ENCODE data around the gene LEMD2.

Gene LEMD2

DNA sequence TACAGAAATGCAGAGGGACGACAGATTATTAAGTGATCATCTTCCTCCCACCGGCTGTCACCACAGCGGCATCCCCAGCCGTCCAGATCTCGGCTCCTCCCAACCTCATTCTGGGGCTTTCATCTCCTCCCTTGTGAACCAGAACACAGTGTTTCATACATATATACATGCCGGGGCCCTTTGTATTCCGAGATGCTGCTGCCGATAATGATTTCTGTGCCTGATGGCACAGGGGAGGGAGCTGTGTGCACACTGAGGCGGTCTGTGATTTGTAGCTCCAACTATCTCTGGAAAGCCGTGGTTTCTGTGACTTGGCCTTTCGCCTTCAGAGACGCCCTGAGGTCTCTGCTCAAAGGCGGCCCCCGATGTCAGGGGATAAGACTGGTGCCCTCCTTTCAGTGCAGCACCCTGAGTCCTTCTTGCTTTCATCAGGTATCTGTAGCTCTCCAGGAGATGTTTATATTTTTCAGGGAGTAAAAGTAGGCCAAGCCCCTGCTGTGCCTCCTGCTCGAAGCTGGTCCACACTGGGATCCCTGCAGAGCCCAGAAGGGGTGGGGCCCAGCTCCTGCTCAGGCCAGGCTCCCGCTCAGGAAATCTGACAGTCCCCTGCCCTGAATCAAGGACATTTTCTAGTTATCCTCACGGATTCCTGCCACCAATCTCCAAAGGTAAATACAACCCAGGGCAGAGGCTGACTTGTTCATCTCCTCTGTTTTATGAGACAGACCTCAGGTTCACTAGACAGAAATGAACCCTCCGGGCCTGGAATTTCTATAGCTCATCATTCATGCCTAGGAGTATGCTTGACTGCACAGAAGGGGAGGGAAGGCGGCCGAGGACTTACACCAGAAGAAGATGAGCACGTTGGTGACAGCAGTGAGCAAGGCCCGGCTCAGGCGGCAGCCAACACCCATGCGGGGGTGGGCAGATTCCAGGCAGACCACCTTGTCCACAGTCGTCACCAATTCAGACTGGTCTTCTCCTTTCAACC lies 11.2 kb downstream of the LEMD2 start:
- Histone ChIP-seq H3K4me3 (no peak overlapping the region), H3K9ac (ENCODE audit: insufficient read length) (no peak overlapping the region), H3K36me3 (ENCODE audit: insufficient read depth, low read length) (peaks cover 86% of the 10 kb centered on the region), H3K27ac (no peak overlapping the region), H3K9me3 (ENCODE audit: low read depth, low read length) (no peaks in the 10 kb centered on the region)
- TF ChIP-seq FOXP2 (optimal IDR thresholded peaks at IDR 0.05; ENCODE audit: control extremely low read depth, extremely low read length, insufficient read depth): no peak
- no peak for TF ChIP-seq EZH2 (IDR thresholded peaks at IDR 0.05)
- TF ChIP-seq POLR2AphosphoS5 (IDR thresholded peaks at IDR 0.05; ENCODE audit: borderline replicate concordance, low read depth, low read length): no peak
- no peak for DNase-seq (ENCODE audit: low read depth, low spot score)

DNA sequence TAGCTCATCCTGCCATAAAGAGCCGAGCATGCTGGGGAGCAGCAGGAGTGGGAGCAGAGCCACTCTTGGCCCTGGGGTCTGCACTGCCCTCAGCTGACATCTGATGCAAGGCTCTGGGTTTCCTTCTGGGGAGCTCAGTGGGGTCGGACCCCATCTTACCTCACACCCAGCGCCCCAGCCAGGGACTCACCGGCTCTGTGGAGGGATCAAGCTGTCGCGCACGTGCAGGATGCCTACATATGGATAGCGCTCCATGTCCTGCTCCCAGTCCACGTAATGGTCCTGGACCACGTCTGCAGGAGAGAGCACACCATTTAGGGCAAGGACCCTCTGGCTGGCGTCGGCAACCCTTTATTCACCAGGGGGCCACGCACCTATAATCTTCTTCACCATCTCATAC lies 12.2 kb downstream of the LEMD2 start:
- Histone ChIP-seq H3K9ac (ENCODE audit: insufficient read length) (no peak overlapping the region), H3K36me3 (ENCODE audit: insufficient read depth, low read length) (peaks cover 84% of the 10 kb centered on the region), H3K4me3 (no peak overlapping the region), H3K27ac (no peak overlapping the region), H3K9me3 (ENCODE audit: low read depth, low read length) (no peaks in the 10 kb centered on the region)
- no peak for DNase-seq (ENCODE audit: low read depth, low spot score)
- TF ChIP-seq POLR2AphosphoS5 (IDR thresholded peaks at IDR 0.05; ENCODE audit: borderline replicate concordance, low read depth, low read length) (no peak), EZH2 (IDR thresholded peaks at IDR 0.05) (no peak), FOXP2 (optimal IDR thresholded peaks at IDR 0.05; ENCODE audit: control extremely low read depth, extremely low read length, insufficient read depth) (no peak)

DNA sequence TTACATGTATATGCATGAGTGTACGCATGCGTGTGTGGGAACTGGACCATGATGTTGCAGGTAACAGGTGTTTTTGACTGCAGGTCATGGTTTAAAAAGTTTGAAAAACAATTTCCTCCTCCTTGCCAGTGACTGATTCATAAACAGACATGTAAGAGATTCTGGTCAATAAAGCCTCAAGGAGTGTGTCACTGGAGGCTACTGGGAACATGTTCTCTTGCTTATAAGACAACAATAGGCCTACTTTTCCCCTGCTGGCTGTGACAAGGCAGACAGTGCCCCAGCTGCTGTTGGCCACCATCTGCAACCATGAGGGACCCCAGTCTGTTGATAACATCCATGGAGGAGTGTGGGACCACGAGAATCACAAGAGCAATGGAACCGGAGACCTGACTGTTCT lies 12.7 kb downstream of the LEMD2 start:
- H3K9ac ChIP-seq (ENCODE audit: insufficient read length): no peak overlapping the region
- H3K4me3 ChIP-seq: no peak overlapping the region
- H3K9me3 ChIP-seq (ENCODE audit: low read depth, low read length): no peaks in the 10 kb centered on the region
- no peak for TF ChIP-seq EZH2 (IDR thresholded peaks at IDR 0.05)
- no peak for TF ChIP-seq POLR2AphosphoS5 (IDR thresholded peaks at IDR 0.05; ENCODE audit: borderline replicate concordance, low read depth, low read length)
- no peak for TF ChIP-seq FOXP2 (optimal IDR thresholded peaks at IDR 0.05; ENCODE audit: control extremely low read depth, extremely low read length, insufficient read depth)
- no peak for DNase-seq (ENCODE audit: low read depth, low spot score)
- peaks cover 80% of the 10 kb centered on the region for H3K36me3 ChIP-seq (ENCODE audit: insufficient read depth, low read length)
- H3K27ac ChIP-seq: no peak overlapping the region

DNA sequence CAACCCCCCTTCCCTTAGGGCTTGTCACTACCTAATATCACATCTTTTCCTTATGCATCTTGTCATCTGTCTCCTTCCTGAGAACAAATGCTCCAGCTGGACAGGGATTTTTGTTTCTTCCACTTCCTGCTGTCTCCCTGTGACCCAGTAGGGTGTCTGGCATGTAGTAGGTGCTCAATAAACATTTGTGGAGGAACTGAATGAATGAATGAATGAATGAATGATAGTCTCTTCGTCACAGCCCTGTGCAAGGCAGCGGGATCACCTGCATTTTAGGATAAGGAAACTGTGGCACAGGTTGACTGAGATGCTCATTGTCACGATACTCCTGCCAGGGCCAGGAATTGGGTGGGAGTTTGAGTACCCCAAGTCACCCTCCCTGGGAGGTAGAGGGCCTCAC lies 14.2 kb downstream of the LEMD2 start:
- H3K4me3 ChIP-seq: no peak overlapping the region
- peaks cover 66% of the 10 kb centered on the region for H3K36me3 ChIP-seq (ENCODE audit: insufficient read depth, low read length)
- no peak for DNase-seq (ENCODE audit: low read depth, low spot score)
- H3K27ac ChIP-seq: no peak overlapping the region
- no peaks in the 10 kb centered on the region for H3K9me3 ChIP-seq (ENCODE audit: low read depth, low read length)
- TF ChIP-seq POLR2AphosphoS5 (IDR thresholded peaks at IDR 0.05; ENCODE audit: borderline replicate concordance, low read depth, low read length) (no peak), FOXP2 (optimal IDR thresholded peaks at IDR 0.05; ENCODE audit: control extremely low read depth, extremely low read length, insufficient read depth) (no peak), EZH2 (IDR thresholded peaks at IDR 0.05) (no peak)
- no peak overlapping the region for H3K9ac ChIP-seq (ENCODE audit: insufficient read length)

DNA sequence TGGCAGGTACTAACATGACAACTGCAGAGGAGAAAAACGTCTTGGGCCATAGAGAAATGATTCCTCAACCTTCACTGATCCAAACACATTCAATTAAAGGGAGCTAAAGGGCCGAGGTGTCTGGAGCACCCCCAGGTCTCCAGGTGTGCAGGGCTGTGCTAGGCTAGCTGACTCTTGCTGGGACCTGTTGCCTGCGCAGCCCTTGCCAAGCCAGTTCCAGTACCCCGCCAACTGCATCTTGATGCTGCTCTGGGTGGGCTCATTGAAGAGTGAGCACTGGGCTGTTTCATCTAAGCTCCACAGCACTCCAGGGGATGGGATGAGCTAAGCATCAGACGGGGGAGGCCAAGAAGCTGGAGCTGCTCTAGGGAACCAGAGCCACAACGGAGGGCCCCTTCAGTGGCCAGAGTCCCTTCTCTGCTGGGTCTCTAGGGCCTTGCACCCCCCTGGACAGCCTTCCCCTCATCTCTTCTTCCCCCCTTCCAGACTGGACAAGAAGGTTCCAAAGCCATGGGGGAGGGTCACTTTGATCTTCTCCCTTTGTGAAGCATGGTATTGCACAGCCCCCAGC lies 15.9 kb downstream of the LEMD2 start:
- H3K36me3 ChIP-seq (ENCODE audit: insufficient read depth, low read length): peaks cover 48% of the 10 kb centered on the region
- no peaks in the 10 kb centered on the region for H3K9me3 ChIP-seq (ENCODE audit: low read depth, low read length)
- H3K27ac ChIP-seq: no peak overlapping the region
- no peak for TF ChIP-seq EZH2 (IDR thresholded peaks at IDR 0.05)
- TF ChIP-seq FOXP2 (optimal IDR thresholded peaks at IDR 0.05; ENCODE audit: control extremely low read depth, extremely low read length, insufficient read depth): no peak
- TF ChIP-seq POLR2AphosphoS5 (IDR thresholded peaks at IDR 0.05; ENCODE audit: borderline replicate concordance, low read depth, low read length): no peak
- H3K9ac ChIP-seq (ENCODE audit: insufficient read length): no peak overlapping the region
- no peak overlapping the region for H3K4me3 ChIP-seq
- no peak for DNase-seq (ENCODE audit: low read depth, low spot score)

DNA sequence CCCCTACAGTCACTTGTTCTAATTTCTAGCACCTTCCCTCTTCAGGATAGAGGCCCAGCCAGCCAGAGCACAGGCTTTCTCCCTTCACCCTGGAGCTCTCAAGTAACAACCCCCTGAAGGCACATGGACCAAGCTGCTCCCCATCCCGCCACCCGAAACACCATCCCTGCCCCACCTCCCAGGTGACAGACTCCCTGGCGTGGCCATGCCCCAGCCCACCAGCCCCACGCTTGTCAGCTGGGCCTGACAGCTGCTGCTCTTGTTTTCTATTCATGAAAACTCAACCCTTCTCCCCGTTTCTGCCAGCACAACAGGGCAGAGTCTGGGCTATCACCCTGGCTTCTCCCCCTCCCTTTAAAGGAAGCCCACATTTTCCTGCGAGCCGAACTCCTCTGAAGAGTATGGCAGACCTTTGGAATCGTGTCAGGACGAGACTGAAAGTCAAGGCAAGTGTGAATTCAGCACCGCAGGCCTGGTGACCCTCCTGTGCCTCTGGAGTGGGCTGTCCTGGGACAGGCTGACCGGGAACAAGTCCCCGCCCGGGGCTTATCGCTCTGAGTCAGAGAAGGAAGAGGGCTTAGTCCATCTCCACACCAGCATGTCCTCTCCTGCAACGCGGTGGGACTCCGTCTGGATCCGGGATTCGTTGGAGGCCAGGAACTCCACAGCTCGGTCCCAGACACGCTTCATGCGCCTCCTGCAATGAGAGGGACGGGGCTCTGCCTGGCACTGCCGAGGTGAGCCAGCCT lies 16.7 kb downstream of the LEMD2 start:
- no peak for DNase-seq (ENCODE audit: low read depth, low spot score)
- Histone ChIP-seq H3K36me3 (ENCODE audit: insufficient read depth, low read length) (peaks cover 40% of the 10 kb centered on the region), H3K4me3 (peak overlapping the region; percentile 59; the same call in 1 of the 2 replicates), H3K9me3 (ENCODE audit: low read depth, low read length) (no peaks in the 10 kb centered on the region), H3K27ac (peak overlapping the region; percentile 93), H3K9ac (ENCODE audit: insufficient read length) (no peak overlapping the region)
- TF ChIP-seq EZH2 (IDR thresholded peaks at IDR 0.05) (no peak), FOXP2 (optimal IDR thresholded peaks at IDR 0.05; ENCODE audit: control extremely low read depth, extremely low read length, insufficient read depth) (no peak), POLR2AphosphoS5 (IDR thresholded peaks at IDR 0.05; ENCODE audit: borderline replicate concordance, low read depth, low read length) (no peak)

DNA sequence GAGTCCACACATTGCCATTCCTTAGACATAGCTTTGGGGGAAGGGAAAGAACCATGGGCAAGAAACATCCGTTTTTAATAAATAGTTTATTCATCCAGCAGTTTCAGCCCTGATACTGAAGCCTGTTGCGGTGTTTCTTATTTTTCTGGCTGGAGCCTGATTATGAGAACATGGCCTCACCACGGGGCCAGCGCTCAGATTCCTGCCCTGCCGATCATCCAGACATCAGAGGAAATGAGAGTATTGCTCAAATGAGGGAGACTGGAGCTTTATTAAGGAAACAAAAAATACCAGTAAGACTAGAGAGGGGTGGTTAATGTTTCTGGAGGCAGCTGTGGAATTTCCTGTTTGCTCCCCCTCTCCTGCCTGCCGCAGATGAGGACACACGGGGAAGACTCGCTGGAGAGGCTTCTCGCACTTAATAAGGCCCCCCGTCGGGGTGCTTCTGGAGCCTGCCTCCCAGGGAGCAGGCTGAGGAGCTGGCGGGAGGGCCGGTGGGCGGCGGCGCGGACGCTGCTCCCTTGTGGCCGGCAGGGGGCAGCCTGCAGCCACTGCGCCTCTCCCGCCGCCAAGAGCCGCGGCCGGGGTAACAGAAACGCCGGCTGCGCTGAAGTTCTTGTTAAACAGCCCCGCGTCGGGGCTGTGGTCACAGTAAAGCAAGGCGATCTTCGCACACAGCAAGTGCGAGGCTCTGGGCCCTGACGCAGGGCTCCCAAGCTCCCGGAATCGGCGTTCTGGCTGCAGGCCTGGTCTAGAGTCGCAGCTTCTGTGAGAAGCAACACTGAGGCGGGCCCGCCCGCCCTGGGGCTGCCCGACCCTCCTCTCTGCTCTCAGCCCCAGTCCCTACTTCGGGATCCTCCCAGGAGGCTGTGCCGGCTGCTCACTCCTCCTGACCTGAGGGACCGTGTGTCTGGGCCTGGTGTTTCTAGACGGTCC lies 17.5 kb downstream of the LEMD2 start:
- Histone ChIP-seq H3K9ac (ENCODE audit: insufficient read length) (peak overlapping the region; percentile 68), H3K27ac (peak overlapping the region; percentile 100), H3K9me3 (ENCODE audit: low read depth, low read length) (no peaks in the 10 kb centered on the region), H3K36me3 (ENCODE audit: insufficient read depth, low read length) (peaks cover 32% of the 10 kb centered on the region), H3K4me3 (peak overlapping the region; percentile 69)
- TF ChIP-seq EZH2 (IDR thresholded peaks at IDR 0.05) (no peak), FOXP2 (optimal IDR thresholded peaks at IDR 0.05; ENCODE audit: control extremely low read depth, extremely low read length, insufficient read depth) (peak; percentile 40), POLR2AphosphoS5 (IDR thresholded peaks at IDR 0.05; ENCODE audit: borderline replicate concordance, low read depth, low read length) (peak; percentile 47)
- DNase-seq (ENCODE audit: low read depth, low spot score): peak; percentile 97

Data from SK-N-MC (cell line).